Endothelial cell of umbilical vein (primary cell): ENCODE data around the gene TRERF1.

Experiments used
- EZH2 ChIP-seq: IDR thresholded peaks from 2 replicates; pipeline ENCODE4 v1.6.1; 2012; ENCODE audit warnings: borderline replicate concordance, low read depth, mild to moderate bottlenecking, moderate library complexity, low read length, inconsistent platforms; ENCODE audit not compliant: severe bottlenecking
- GATA2 ChIP-seq: IDR thresholded peaks from 2 replicates; pipeline ENCODE4 v1.7.0; 2011; ENCODE audit warnings: low read depth, mild to moderate bottlenecking, moderate library complexity, mixed read lengths, low read length; ENCODE audit not compliant: insufficient read length, insufficient read depth
- POLR2A ChIP-seq: IDR thresholded peaks from 2 replicates; pipeline ENCODE4 v1.6.1; 2012; ENCODE audit warnings: low read depth, mild to moderate bottlenecking, control low read depth, low read length
- POLR2AphosphoS5 ChIP-seq: IDR thresholded peaks from 2 replicates; pipeline ENCODE4 v1.6.1; 2012; ENCODE audit warnings: low read depth, mild to moderate bottlenecking, control low read depth, low read length, moderate library complexity; ENCODE audit not compliant: insufficient read depth
- TF ChIP-seq, protein P1 (sequence below), 2 donors: IDR thresholded peaks; 1 replicate in 1 of 2; 2 replicates in 1 of 2; pipeline ENCODE4 v1.5.1; 2011; ENCODE audit warnings: low read length in 2 of 2, mild to moderate bottlenecking in 2 of 2, moderate library complexity in 2 of 2, control low read depth in 1 of 2, inconsistent platforms in 1 of 2, low read depth in 1 of 2; ENCODE audit not compliant: insufficient read depth in 1 of 2; ENCODE audit errors: extremely low read depth in 1 of 2
- TF ChIP-seq, protein P2 (sequence below): IDR thresholded peaks from 2 replicates; pipeline ENCODE4 v1.6.1; 2011; ENCODE audit not compliant: insufficient read depth, insufficient read length

DNA sequence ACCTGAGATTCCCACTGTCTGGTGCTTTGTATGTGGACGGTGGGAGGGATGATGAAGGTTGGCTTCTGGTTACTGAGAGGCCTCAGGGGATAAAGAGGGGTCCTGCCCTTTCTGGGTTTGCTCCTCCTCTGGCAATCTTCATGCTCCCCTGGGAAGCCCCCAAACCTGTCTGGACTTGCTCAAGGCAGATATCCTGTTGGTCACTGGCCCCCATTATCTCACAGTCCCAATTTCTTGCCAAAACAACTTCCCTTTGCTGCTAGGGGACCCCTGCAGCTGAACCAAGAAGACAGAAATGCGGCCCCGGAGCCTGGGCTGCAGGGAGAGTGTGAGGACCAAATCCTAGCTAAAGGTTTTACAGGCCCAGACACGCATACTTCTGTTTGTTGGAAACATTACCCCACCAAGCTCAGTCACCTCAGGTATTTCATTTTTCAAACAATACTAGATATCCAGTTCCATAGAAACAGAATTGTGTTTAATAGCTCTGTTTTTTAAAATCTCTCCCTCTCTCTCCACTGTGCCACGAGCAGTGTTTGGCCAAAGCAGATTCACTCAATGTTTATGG is 170.7 kb downstream of the TRERF1 start:
- TF ChIP-seq, protein P1, sequence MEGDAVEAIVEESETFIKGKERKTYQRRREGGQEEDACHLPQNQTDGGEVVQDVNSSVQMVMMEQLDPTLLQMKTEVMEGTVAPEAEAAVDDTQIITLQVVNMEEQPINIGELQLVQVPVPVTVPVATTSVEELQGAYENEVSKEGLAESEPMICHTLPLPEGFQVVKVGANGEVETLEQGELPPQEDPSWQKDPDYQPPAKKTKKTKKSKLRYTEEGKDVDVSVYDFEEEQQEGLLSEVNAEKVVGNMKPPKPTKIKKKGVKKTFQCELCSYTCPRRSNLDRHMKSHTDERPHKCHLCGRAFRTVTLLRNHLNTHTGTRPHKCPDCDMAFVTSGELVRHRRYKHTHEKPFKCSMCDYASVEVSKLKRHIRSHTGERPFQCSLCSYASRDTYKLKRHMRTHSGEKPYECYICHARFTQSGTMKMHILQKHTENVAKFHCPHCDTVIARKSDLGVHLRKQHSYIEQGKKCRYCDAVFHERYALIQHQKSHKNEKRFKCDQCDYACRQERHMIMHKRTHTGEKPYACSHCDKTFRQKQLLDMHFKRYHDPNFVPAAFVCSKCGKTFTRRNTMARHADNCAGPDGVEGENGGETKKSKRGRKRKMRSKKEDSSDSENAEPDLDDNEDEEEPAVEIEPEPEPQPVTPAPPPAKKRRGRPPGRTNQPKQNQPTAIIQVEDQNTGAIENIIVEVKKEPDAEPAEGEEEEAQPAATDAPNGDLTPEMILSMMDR (IDR thresholded peaks at IDR 0.05; ENCODE audit: extremely low read depth in 1 of 2, insufficient read depth in 1 of 2, low read depth in 1 of 2, low read length in 2 of 2) = no peak
- TF ChIP-seq POLR2A = no peak
- TF ChIP-seq GATA2 = no peak
- TF ChIP-seq POLR2AphosphoS5 = no peak
- TF ChIP-seq EZH2 = no peak
- TF ChIP-seq, protein P2, sequence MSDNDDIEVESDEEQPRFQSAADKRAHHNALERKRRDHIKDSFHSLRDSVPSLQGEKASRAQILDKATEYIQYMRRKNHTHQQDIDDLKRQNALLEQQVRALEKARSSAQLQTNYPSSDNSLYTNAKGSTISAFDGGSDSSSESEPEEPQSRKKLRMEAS = no peak
